HG03575 (cell line): ENCODE data around the gene CLEC2A.
"Not testable (repeated sequence)": the region's sequence is repeated elsewhere in the genome, so short reads cannot be mapped to it uniquely, and the experiment has no call there.

Source experiments
- ATAC-seq: cut with Tn5 transposase; IDR thresholded peaks from one replicate; pipeline ENCODE4 v1.9.1; 2021; ENCODE audit not compliant: unreplicated experiment, insufficient number of reproducible peaks, low FRiP score; ENCODE audit errors: extremely low read depth

Gene CLEC2A, protein sequence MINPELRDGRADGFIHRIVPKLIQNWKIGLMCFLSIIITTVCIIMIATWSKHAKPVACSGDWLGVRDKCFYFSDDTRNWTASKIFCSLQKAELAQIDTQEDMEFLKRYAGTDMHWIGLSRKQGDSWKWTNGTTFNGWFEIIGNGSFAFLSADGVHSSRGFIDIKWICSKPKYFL

DNA sequence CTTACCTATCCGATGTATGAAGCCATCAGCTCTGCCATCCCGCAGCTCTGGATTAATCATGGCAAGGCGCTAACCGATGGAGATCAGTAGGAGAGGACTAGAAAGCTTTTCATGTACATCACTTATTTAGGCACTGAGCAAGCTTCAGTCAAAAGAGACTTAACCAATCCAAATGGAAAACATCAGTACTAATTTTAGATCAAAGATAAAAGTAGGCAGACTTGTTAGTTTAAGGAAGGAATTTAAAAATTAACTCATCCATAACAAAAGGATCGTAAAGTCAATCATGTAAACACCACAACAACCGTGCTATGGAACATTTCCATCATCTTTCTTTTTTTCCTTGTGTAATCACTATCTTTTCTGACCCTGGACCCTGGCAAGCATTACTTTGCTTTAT is at the start of gene CLEC2A:
Gene CLEC2A, minus strand, starts transcription at position 101 of the 400 bp plus-strand sequence. Its CDS starts 41 bp downstream, at position 60.
- ATAC-seq = no peak

DNA sequence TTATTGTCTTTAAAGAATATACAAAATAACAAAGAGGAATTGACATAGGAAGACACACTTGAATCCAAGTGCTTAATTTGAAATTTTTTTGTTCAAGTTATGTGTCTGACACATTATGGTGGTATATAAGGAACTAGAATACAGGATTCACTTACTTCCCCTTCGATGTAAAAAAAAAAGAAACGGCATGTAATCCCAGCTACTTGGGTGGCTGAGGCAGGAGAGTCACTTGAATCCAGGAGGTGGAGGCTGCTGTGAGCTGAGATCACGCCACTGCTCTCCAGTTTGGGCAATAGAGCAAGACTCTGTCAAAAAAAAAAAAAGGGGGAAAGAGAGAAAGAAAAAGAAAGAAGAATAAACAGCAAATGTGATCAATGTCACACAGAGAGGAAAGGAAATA is 48.0 kb upstream of the CLEC2A start:
- no peak for ATAC-seq

DNA sequence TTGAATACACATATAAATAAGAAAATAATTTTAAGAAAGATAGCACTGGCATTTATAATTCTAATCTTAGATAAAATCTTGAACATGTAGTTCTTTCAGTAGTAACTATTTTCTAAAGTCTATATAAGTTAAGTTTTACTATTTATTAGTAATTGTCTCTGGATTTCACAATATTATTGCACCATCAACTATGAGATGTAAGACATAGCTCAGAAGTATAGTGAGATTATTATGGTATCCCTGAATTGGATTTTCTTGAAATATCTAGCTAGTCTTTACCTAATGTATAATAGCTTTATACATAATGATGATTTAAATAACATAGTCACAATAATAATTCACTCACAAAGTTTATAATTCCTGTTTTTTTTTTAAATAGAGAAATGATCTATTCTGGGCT is 45.7 kb upstream of the CLEC2A start:
- no peak for ATAC-seq

DNA sequence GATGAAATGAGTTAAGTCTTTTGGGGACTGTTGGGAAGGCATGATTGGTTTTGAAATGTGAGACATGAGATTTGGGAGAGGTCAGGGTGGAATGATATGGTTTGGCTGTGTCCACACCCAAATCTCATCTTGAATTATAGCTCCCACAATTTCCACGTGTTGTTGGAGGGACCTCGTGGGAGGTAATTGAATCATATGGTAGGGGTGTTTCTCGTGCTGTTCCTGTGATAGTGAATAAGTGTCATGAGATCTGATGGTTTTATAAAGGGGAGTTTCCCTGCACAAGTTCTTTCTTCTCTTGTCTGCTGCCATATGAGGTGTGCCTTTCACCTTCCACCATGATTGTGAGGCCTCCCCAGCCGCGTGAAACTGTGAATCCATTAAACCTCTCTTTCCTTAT is 44.5 kb upstream of the CLEC2A start:
- ATAC-seq = not testable (repeated sequence)

DNA sequence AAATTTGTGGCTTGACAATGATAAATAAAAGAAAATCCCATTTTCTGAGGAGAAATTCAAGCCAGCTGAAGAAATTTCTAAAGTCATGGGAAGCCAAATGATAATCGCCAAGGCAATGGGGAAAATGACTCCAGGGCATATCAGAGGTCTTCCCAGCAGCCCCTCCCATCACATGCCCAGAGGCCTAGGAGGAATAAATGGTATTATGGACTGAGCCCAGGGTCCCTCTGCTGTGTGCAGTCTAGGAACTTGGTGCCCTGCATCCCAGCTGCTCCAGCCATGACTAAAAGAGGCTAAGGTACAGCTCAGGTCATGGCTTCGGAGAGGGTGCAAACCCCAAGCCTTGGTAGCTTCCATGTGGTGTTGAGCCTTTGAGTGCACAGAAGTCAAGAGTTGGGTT is 43.4 kb upstream of the CLEC2A start:
- ATAC-seq = no peak

DNA sequence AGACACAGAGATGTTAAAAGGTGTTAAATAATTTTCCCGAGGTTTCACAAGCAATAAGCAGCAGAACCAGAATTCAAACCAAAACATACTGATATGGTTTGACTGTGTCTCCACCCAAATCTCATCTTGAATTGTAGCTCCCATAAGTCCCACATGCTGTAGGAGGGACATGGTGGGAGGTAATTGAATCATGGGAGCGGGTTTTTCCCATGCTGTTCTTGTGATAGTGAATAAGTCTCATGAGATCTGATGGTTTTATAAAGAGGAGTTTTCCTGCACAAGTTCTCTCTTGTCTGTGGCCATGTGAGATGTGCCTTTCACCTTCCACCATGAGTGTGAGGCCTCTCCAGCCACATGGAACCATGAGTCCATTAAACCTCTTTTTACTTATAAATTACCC is 42.6 kb upstream of the CLEC2A start:
- not testable (repeated sequence) for ATAC-seq

DNA sequence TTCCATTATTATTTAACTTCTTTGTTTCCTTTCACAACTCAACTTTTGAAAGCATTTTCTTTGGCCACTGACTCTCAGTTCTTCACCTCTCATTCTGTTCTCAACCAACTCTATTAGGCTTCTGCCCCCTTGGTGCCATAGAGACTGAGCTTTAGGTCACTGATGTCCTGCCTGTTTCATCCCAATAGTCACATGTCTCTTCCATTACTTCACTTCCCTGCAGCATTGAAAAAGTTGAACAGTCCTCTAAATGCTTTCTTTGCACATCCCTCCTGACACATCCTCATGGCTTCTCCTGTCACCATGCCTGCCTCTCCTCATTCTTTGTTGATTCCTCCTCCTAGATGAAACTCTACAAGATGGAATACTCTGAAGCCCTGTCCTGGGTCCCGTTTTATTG is 41.8 kb upstream of the CLEC2A start:
- no peak for ATAC-seq

DNA sequence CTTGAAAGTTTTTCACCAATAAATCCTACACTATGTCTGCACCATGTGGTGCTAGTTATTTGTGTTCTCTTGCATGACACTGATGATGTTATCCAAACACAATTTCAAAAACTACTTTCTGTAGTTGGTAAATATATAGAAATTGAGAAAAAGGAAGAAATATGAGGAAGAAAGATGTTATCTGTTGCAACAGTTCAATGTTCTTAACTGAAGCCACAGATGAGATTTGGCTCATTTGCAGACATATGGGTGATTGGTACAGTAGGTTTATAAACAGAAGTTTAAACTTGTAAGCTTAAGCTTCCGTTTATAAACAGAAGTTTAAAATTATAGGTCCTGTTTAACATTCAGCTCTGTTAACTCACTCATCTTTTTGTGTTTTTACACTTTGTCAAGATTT is 39.0 kb upstream of the CLEC2A start, which contains the start of gene CLEC12A:
Gene CLEC12A, plus strand, starts transcription at position 229 of the 400 bp plus-strand sequence. CDS start 188 bp downstream, outside the sequence.
- ATAC-seq = no peak

DNA sequence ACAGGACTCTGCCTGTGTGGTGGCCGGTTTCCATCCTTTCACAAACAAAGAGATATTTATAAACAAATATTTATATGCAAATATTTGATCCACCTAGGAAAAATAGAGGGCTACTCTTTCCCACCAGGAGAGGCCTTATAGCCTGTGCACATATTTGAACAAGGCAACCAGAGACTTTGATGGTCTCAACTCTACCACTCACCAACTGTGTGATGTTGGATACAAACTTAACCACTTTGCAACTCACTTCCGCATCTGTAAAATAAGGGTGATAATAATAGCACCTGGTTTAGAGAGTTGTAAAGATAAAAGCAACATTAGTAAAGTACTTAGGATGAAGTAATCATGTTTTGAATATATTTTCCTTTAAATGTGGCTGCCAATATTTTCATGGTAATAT is 37.5 kb upstream of the CLEC2A start:
- no peak for ATAC-seq

DNA sequence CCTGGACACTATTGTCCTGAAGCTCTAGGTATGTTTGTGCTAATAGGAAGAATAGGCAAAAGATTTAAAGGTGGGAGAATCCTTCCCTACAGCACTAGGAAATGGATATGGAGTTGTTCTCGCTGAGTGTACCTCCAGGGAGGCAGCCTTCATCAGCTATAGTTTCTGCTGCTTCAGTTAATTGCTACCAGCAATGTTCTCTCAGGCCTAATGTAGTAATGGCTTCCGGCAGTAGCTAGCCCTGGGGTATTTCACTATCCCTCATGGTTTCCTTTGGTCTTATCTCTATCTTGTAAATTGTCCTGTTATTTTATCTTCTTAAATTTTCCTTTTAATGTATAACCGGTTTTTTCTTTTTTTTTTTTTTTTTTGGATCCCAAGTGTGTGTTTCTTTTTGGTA is 29.7 kb upstream of the CLEC2A start:
- no peak for ATAC-seq

DNA sequence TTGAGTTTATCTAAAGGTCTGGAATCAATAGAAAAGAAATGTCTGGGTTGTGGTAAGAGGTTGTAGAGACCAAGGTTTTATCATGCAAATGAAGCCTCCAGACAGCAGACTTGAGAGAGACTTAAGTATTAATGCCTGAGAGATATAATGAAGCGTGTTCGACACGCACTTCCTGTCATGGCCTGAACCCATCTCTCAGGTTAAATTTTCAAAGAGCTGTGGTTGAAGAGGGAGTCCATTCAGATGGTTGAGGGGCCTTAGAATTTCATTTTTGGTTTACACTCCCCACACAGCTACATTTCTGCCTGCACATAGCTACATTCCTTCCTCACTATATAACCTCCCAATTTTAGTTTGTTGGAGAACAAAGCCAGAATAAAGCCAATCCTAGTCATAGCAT is 28.9 kb upstream of the CLEC2A start:
- ATAC-seq = no peak

DNA sequence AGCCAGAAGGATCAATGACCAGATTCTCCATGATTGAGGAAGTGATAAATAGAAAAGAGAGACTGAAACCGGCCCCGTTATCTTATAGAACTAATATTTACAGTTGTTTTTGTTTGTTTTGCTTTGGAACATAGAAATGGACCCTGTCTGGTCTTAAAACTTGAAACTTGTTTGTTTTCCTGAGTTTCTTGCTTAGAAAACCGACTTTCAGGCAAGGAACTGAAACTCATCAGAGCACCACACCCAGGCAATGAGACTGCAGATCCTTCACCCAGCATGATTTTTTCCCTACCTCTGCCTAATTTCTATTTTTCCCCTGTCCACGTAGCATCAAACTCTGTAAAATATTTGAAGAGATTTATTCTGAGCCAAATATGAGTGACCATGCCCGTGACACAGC is 28.4 kb upstream of the CLEC2A start:
- ATAC-seq = no peak

DNA sequence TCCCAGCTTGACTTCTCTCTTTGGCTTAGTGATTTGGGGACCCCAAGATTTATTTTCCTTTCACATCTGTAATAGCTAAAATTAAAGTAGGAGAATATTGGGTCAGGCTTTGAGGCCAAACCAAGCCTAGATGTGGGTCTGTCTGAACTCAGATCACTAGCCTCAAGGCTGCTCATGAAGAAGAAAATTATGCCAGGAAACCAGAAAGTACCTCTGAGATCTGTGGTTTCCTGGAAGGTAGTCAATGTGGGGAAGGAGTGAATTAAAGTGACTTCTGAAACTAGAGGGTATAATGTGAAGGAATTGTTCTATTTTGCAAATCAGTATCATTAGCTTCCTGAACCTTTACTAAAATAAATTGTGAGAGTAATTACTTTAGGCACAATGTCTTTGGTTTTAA is 25.7 kb upstream of the CLEC2A start:
- ATAC-seq = no peak

DNA sequence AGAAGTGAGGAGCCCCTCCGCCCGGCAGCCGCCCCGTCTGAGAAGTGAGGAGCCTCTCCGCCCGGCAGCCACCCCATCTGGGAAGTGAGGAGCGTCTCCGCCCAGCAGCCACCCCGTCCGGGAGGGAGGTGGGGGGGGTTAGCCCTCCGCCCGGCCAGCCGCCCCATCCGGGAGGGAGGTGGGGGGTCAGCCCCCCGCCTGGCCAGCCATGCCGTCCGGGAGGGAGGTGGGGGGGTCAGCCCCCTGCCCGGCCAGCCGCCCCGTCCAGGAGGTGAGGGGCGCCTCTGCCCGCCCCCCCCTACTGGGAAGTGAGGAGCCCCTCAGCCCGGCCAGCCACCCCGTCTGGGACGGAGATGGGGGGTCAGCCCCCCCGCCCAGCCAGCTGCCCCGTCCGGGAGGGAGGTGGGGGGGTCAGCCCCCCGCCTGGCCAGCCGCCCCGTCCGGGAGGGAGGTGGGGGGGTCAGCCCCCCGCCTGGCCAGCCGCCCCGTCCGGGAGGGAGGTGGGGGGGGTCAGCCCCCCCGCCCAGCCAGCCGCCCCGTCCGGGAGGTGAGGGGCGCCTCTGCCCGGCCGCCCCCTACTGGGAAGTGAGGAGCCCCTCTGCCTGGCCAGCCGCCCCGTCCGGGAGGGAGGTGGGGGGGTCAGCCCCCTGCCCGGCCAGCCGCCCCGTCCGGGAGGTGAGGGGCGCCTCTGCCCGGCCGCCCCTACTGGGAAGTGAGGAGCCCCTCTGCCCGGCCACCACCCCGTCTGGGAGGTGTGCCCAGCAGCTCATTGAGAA is 21.0 kb upstream of the CLEC2A start:
- ATAC-seq = not testable (repeated sequence)

DNA sequence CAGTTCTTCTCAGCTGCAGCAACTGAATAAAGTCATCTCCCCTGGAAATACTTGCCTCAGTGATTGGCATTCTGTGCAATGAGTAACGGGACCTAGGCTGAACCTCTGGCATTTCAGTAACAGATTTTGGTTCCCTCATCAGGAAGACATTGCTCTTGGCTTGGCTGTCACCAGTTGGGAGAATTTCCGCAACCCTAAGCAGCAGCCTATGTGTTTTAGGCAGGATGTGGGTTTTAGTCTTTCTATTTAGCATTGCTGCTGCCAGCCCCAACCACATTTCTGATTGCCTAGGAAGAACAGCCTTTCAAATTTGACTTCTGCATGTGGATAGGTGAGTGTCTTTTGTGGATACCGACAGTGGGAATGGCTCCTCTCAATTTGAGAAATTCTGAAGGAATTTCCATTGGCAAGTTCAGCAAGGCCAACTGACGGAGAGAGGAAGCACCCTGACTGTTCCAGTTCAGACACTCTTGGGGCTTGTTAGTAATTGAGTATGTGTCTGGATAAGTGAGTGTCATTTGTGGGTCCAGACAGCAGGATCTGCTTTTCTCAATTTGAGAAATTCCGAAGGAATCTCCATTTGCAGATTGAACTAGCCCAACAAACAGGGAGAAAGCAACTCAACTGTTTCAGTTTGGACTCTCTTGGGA is 19.0 kb upstream of the CLEC2A start:
- no peak for ATAC-seq

DNA sequence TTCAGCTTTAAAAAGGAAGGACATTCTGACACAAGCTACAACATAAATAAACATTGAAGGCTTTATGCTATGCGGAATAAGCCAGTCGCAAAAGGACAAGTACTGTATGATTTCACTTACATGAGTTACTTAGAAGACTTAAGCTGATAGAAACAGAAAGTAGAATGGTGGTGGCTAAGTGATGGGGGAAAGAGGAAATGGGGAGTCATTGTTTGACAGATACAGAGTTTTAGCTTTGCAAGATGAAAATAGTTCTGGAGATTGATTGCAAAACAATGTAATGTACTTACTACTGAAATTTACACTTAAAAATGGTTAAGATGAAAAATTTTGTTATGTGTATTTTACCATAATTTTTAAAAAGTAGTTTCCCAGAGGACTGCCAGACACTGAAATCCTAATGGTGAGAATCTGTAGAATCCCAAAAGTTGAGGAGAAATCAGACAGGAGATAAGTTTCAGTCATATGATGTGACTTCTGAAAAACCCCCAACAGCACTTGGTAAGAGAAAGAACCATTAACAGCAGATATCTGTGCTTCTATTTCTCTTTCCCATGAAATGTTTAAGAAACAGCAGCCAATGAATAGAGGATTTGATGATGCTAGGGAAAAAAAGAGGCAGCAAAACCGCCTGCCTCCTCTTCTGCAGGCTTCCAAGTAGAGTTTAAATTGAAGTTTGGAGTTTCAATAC is 16.6 kb upstream of the CLEC2A start:
- peak; percentile 93 for ATAC-seq

DNA sequence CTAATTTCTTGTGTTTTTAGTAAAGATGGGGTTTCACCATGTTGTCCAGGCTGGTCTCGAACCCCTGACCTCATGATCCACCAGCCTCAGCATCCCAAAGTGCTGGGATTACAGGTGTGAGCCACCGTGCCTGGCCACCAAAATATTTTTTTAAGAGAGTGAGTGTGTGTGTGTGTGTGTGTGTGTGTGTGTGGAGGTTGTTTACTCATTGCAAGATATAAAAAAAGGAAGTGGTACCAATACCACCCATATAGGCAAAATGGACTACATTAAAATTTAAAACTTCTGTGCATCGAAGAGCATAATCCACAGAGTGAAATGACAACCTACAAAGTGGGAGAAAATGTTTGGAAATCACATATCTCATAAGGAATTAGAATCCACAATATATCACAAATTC is 15.5 kb upstream of the CLEC2A start:
- ATAC-seq = no peak

DNA sequence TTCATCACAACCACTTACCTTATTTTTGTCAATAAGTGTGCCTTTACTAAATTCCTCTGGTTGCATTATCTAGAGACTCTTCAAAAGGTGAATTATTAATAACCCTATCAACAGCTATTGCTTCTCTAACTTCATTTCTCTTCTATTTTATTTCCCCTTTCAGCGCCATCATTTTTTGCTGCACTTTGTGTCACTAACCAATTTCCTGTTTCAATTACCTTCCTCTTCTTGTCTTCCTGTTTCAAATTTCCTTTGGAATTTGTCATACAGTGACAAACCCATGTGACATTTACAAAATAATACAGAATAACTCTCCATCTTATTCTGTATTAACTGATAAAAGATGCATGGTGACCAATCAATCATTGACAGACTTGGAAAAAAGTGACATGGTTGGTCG is 12.2 kb upstream of the CLEC2A start:
- ATAC-seq = no peak

DNA sequence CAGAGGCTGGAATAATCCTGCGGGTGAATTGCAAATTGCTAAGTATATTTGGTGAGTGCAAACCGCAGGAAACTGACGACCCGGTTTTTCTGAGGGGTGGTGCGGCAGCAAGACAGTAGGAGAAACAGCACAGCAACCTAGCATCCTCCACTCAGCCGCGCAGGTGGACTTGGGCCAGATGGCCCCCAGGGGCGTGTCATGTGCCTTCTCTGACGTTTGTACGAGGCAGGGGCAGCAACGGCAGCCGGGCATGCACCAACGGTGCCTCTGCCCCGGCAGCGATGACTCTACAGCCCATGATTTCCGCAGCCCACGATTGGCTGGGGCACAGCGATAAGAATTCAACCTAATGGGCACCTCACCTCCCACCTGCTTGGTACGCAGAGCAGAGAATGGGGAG is 11.1 kb upstream of the CLEC2A start:
- ATAC-seq = no peak

DNA sequence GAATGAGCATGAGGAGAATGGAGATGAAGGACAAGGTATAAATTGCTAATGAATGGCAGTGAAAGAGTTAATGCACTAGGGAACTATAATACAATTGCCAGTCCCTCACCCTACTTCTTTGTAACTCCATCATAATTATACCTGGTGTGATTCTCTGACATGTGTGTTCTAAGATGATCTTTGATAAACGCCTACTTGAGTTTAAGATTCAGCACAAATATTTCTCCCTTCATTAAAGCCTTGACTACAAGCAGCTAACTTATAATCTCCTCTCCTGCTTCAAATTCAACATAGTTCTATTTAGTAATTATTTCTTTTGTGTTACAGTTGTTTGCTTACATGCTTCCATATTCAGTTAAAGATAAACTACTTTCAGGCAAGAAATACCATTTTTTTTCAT is 9.7 kb upstream of the CLEC2A start:
- no peak for ATAC-seq
